ENCODE data around the gene JTB. TPM values are rescaled to one million over a fixed set of nuclear protein-coding genes. Genes with fewer than 3 reads are reported as not detected.

Gene JTB
- total and polyA plus RNA-seq, 9 of the 15 experiments (the other 6 are each of a cell fraction or from before 2014, with no cell fraction given), result 24.7 to 308 (median 151) TPM

GRCh38 chr1:153958111-153958960 lies 19.1 kb downstream of the JTB start, which contains the start of gene CRTC2 (continued):
- peak in 1 of 3 experiments; percentile 88; a peak in 2 of 6 replicates for TF ChIP-seq ZBTB11 (CRISPR knock-in tag; IDR thresholded peaks at IDR 0.05)
- TF ChIP-seq ZNF75A (CRISPR knock-in tag; IDR thresholded peaks at IDR 0.05), result no peak
- TF ChIP-seq CTCFL (IDR thresholded peaks at IDR 0.05; ENCODE audit: borderline replicate concordance, insufficient read depth, low read depth, low read length, poor library complexity, severe bottlenecking), result no peak
- TF ChIP-seq RNF219 (CRISPR knock-in tag; IDR thresholded peaks at IDR 0.05), result no peak
- no peak for TF ChIP-seq ZNF263 (CRISPR knock-in tag; IDR thresholded peaks at IDR 0.05; ENCODE audit: borderline replicate concordance)
- TF ChIP-seq OTX1 (CRISPR knock-in tag; IDR thresholded peaks at IDR 0.05), result peak; percentile 85
- no peak for TF ChIP-seq NFATC3 (IDR thresholded peaks at IDR 0.05)
- TF ChIP-seq PHF8 (IDR thresholded peaks at IDR 0.05; ENCODE audit: borderline replicate concordance, low read length), result peak; percentile 91; the same call in 1 of the 2 replicates
- TF ChIP-seq CBX8 (IDR thresholded peaks at IDR 0.05; ENCODE audit: borderline replicate concordance, extremely low read depth, low read depth, low read length, poor library complexity, severe bottlenecking), result no peak
- no peak for TF ChIP-seq CEBPG (CRISPR knock-in tag; IDR thresholded peaks at IDR 0.05)
- no peak for TF ChIP-seq CEBPG (tag; conservative IDR thresholded peaks at IDR 0.05 in 1 of 2, IDR thresholded peaks at IDR 0.05 in 1 of 2)
- TF ChIP-seq ZNF764 (CRISPR knock-in tag; IDR thresholded peaks at IDR 0.05; ENCODE audit: low read depth), result no peak
- peak; percentile 95 for TF ChIP-seq ELF2 (CRISPR knock-in tag; IDR thresholded peaks at IDR 0.05)
- peak in 1 of 2 experiments; percentile 84; a peak in 2 of 4 replicates for TF ChIP-seq HDAC1 (IDR thresholded peaks at IDR 0.05)
- TF ChIP-seq ELK1 (CRISPR knock-in tag; IDR thresholded peaks at IDR 0.05), result no peak
- TF ChIP-seq SOX6 (IDR thresholded peaks at IDR 0.05), result no peak
